Keratinocyte (primary cell): ENCODE measurements around the gene STXBP2. TPM values are rescaled to one million over a fixed set of nuclear protein-coding genes. Genes with fewer than 3 reads are reported as not detected.

Experiments
- DNase-seq: peaks from one replicate; pipeline ENCODE4 v3.0.0-alpha.2; 2011; ENCODE audit warnings: low read depth, missing footprints, low spot score
- FAIRE-seq: peaks from 2 replicates; lab custom pipeline; 2011; peaks lifted over from hg19 to GRCh38; lab: Jason Lieb, UNC
- H2AFZ ChIP-seq: 2 replicates; pipeline ENCODE4 v1.6.0; 2012; ENCODE audit warnings: low read length, control low read depth, inconsistent platforms; ENCODE audit not compliant: control insufficient read depth
- H3K27ac ChIP-seq: 2 replicates; pipeline ENCODE4 v1.5.1; 2011; ENCODE audit warnings: low read length; ENCODE audit not compliant: control insufficient read depth, insufficient read depth
- H3K27me3 ChIP-seq: 3 replicates; pipeline ENCODE4 v1.6.0; 2011; ENCODE audit warnings: low read length; ENCODE audit not compliant: control insufficient read depth, insufficient read depth; ENCODE audit errors: extremely low read depth
- H3K36me3 ChIP-seq, 2 experiments: 2 replicates in 1 of 2; 3 replicates in 1 of 2; pipeline ENCODE4 v1.5.1; 2011; ENCODE audit warnings: low read length in 2 of 2, mild to moderate bottlenecking in 1 of 2; ENCODE audit not compliant: control insufficient read depth in 2 of 2, insufficient read depth in 2 of 2; ENCODE audit errors: extremely low read depth in 1 of 2
- H3K4me1 ChIP-seq: 3 replicates; pipeline ENCODE4 v1.5.1; 2011; ENCODE audit warnings: low read length; ENCODE audit not compliant: control insufficient read depth, insufficient read depth; ENCODE audit errors: extremely low read depth
- H3K4me2 ChIP-seq: 3 replicates; pipeline ENCODE4 v1.6.0; 2011; ENCODE audit warnings: low read depth, low read length; ENCODE audit not compliant: control insufficient read depth, insufficient read depth; ENCODE audit errors: extremely low read depth
- H3K4me3 ChIP-seq, 3 experiments: fragments of 200-600 bp in 1 of 3; sonication (generic) in 1 of 3; 2 replicates in 2 of 3; 3 replicates in 1 of 3; pipeline ENCODE4 v1.5.1; 2011 to 2016; ENCODE audit warnings: low read length in 3 of 3, mild to moderate bottlenecking in 3 of 3, control low read depth in 2 of 3, inconsistent platforms in 1 of 3, low read depth in 1 of 3, mixed read lengths in 1 of 3, mixed run types in 1 of 3, moderate library complexity in 1 of 3; ENCODE audit not compliant: control insufficient read depth in 2 of 3, insufficient read depth in 2 of 3; ENCODE audit errors: extremely low read depth in 1 of 3
- H3K79me2 ChIP-seq: 2 replicates; pipeline ENCODE4 v1.6.0; 2012; ENCODE audit warnings: low read length; ENCODE audit not compliant: control insufficient read depth, insufficient read depth
- H3K9ac ChIP-seq: 3 replicates; pipeline ENCODE4 v1.6.0; 2011; ENCODE audit warnings: low read length; ENCODE audit not compliant: control insufficient read depth, insufficient read depth; ENCODE audit errors: extremely low read depth
- H3K9me1 ChIP-seq: 3 replicates; pipeline ENCODE4 v1.6.0; 2011; ENCODE audit warnings: low read length; ENCODE audit not compliant: control insufficient read depth, insufficient read depth; ENCODE audit errors: extremely low read depth
- H3K9me3 ChIP-seq: 2 replicates; pipeline ENCODE4 v1.5.1; 2012; ENCODE audit warnings: low read depth, low read length; ENCODE audit not compliant: control insufficient read depth
- H4K20me1 ChIP-seq: 3 replicates; pipeline ENCODE4 v1.6.0; 2011; ENCODE audit warnings: low read length; ENCODE audit not compliant: control insufficient read depth, insufficient read depth; ENCODE audit errors: extremely low read depth
- CTCF ChIP-seq, 3 experiments: IDR thresholded peaks in 1 of 3; conservative IDR thresholded peaks in 1 of 3; optimal IDR thresholded peaks in 1 of 3; 2 replicates in 2 of 3; 3 replicates in 1 of 3; pipeline versions ENCODE3 to v1.5.1; 2011; ENCODE audit warnings: low read length in 3 of 3, mild to moderate bottlenecking in 3 of 3, moderate library complexity in 2 of 3, control low read depth in 1 of 3, inconsistent platforms in 1 of 3; ENCODE audit not compliant: insufficient read depth in 2 of 3; ENCODE audit errors: extremely low read depth in 1 of 3
- EZH2 ChIP-seq: IDR thresholded peaks from one replicate; pipeline ENCODE4 v1.6.1; 2012; ENCODE audit warnings: inconsistent platforms, mild to moderate bottlenecking, low read length, moderate library complexity
- dilution Hi-C: fragments of 300-500 bp; cut with MboI; formaldehyde crosslinking; loops from one replicate; pipeline ENCODE4 v1.7.0; 2020; ENCODE audit warnings: low sequenced_read_pairs; ENCODE audit not compliant: extremely low pct_ligation_motif_present
- polyA plus RNA-seq, 5 experiments: library from polyadenylated mRNA; depleted of rRNA in 3 of 5; stranded (reverse) in 3 of 5; stranded (forward) in 1 of 5; unstranded in 1 of 5; fragments of >200 nt; gene quantifications; 1 replicate in 1 of 5; 2 replicates in 3 of 5; 3 replicates in 1 of 5; pipeline versions ENCODE4 v1.2.1 to v1.2.3, GENCODE V29; 2011 to 2012; ENCODE audit warnings: missing spikeins in 2 of 5, low read depth in 1 of 5, low replicate concordance in 1 of 5

Gene STXBP2
- polyA plus RNA-seq, 1 donor (not counting 4 experiments of a cell fraction or from before 2014, with no cell fraction given), result 58.8 TPM

- H4K20me1 ChIP-seq, result no peaks in the 10 kb centered on the region
- FAIRE-seq (no peak), DNase-seq (no peak)
- H3K9ac ChIP-seq, result no peak overlapping the region
- no peak for TF ChIP-seq CTCF (optimal IDR thresholded peaks at IDR 0.05 in 1 of 3, IDR thresholded peaks at IDR 0.05 in 1 of 3, conservative IDR thresholded peaks at IDR 0.05 in 1 of 3; ENCODE audit: extremely low read depth in 1 of 3, insufficient read depth in 2 of 3, low read length in 3 of 3)
- TF ChIP-seq EZH2, result no peak
- no peaks in the 10 kb centered on the region for H3K79me2 ChIP-seq
- no peak overlapping the region for H2AFZ ChIP-seq
- no peaks in the 10 kb centered on the region for H3K4me1 ChIP-seq
- no peaks in the 10 kb centered on the region for H3K36me3 ChIP-seq
- dilution Hi-C loops, result no loop called here
- no peak overlapping the region for H3K27ac ChIP-seq
- H3K9me1 ChIP-seq, result no peaks in the 10 kb centered on the region
- H3K4me3 ChIP-seq, result no peak overlapping the region
- no peaks in the 10 kb centered on the region for H3K27me3 ChIP-seq
- H3K9me3 ChIP-seq, result no peaks in the 10 kb centered on the region
- no peak overlapping the region for H3K4me2 ChIP-seq
Observed at GRCh38 chr19:7661744-7662538, 25.0 kb downstream of the STXBP2 start.

- dilution Hi-C loops, result no loop called here
- H2AFZ ChIP-seq, result no peak overlapping the region
- FAIRE-seq, result no peak
Observed at GRCh38 chr19:7662657-7663056, 25.7 kb downstream of the STXBP2 start.

More at GRCh38 chr19:7662657-7663056, 25.7 kb downstream of the STXBP2 start:
- Histone ChIP-seq H3K9me1 (no peaks in the 10 kb centered on the region), H3K4me1 (no peaks in the 10 kb centered on the region), H3K4me2 (no peak overlapping the region), H3K36me3 (no peaks in the 10 kb centered on the region), H3K79me2 (no peaks in the 10 kb centered on the region), H3K4me3 (no peak overlapping the region), H3K27ac (no peak overlapping the region), H3K9me3 (no peaks in the 10 kb centered on the region), H3K9ac (no peak overlapping the region), H3K27me3 (no peaks in the 10 kb centered on the region), H4K20me1 (no peaks in the 10 kb centered on the region)
- no peak for TF ChIP-seq EZH2
- no peak for TF ChIP-seq CTCF (optimal IDR thresholded peaks at IDR 0.05 in 1 of 3, IDR thresholded peaks at IDR 0.05 in 1 of 3, conservative IDR thresholded peaks at IDR 0.05 in 1 of 3; ENCODE audit: extremely low read depth in 1 of 3, insufficient read depth in 2 of 3, low read length in 3 of 3)
- no peak for DNase-seq
